ENCODE measurements around the gene ANTXRL.

- TF ChIP-seq, protein P1, sequence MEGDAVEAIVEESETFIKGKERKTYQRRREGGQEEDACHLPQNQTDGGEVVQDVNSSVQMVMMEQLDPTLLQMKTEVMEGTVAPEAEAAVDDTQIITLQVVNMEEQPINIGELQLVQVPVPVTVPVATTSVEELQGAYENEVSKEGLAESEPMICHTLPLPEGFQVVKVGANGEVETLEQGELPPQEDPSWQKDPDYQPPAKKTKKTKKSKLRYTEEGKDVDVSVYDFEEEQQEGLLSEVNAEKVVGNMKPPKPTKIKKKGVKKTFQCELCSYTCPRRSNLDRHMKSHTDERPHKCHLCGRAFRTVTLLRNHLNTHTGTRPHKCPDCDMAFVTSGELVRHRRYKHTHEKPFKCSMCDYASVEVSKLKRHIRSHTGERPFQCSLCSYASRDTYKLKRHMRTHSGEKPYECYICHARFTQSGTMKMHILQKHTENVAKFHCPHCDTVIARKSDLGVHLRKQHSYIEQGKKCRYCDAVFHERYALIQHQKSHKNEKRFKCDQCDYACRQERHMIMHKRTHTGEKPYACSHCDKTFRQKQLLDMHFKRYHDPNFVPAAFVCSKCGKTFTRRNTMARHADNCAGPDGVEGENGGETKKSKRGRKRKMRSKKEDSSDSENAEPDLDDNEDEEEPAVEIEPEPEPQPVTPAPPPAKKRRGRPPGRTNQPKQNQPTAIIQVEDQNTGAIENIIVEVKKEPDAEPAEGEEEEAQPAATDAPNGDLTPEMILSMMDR (IDR thresholded peaks at IDR 0.05), result no peak
- TF ChIP-seq POLR2A (IDR thresholded peaks at IDR 0.05), result no peak
Observed at GRCh38 chr10:46329690-46330016, 42.9 kb downstream of the ANTXRL start.

All from esophagus squamous epithelium (tissue), 4 donors.